Measurements from ENCODE around the gene ASIC2.

The ASIC2 gene

GRCh38 chr17:33292981-33293867, at the start of gene ASIC2:
Gene ASIC2 (minus strand): TSS chr17:33293295.
- no peak for DNase-seq (ENCODE audit: low spot score)
- TF ChIP-seq CTCF (IDR thresholded peaks at IDR 0.05; ENCODE audit: borderline replicate concordance, control extremely low read depth, extremely low read depth, insufficient read depth, missing control alignments), result no peak
- in situ Hi-C loops (cut with MboI; ENCODE audit: low sequenced_read_pairs, unreplicated experiment), result no loop called here

DNA sequence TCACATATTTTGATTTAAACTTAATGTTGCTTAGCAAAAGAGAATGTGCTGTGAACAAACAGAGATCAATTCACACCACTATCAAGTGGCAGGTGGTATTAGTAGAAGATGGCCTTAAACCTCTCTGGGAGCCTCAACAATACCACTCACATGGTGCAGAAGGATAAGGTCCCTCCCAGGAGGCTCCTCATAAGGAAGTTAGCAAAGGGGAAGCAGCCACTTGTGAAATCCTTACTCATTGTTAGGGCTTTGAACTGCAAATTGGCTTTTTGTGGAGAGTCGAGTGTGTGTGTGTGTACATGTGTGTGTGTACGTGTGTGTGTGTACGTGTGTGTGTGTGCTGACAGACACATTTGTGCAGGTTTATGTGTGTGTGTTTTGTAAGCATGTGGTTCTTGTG, 48.9 kb upstream of the ASIC2 start:
- in situ Hi-C loops (cut with MboI; ENCODE audit: low sequenced_read_pairs, unreplicated experiment), result no loop called here
- DNase-seq (ENCODE audit: low spot score), result no peak
- TF ChIP-seq CTCF (IDR thresholded peaks at IDR 0.05; ENCODE audit: borderline replicate concordance, control extremely low read depth, extremely low read depth, insufficient read depth, missing control alignments), result no peak

GRCh38 chr17:33338242-33338641, 45.1 kb upstream of the ASIC2 start:
- in situ Hi-C loops (cut with MboI; ENCODE audit: low sequenced_read_pairs, unreplicated experiment), result no loop called here
- no peak for TF ChIP-seq CTCF (IDR thresholded peaks at IDR 0.05; ENCODE audit: borderline replicate concordance, control extremely low read depth, extremely low read depth, insufficient read depth, missing control alignments)

GRCh38 chr17:33335491-33336173, 42.5 kb upstream of the ASIC2 start:
- TF ChIP-seq CTCF (IDR thresholded peaks at IDR 0.05; ENCODE audit: borderline replicate concordance, control extremely low read depth, extremely low read depth, insufficient read depth, missing control alignments), result no peak
- in situ Hi-C loops (cut with MboI; ENCODE audit: low sequenced_read_pairs, unreplicated experiment), result no loop called here
- no peak for DNase-seq (ENCODE audit: low spot score)

More at GRCh38 chr17:33338242-33338641, 45.1 kb upstream of the ASIC2 start:
- DNase-seq (ENCODE audit: low spot score), result no peak

- in situ Hi-C loops (cut with MboI; ENCODE audit: low sequenced_read_pairs, unreplicated experiment), result no loop called here
- no peak for DNase-seq (ENCODE audit: low spot score)
- TF ChIP-seq CTCF (IDR thresholded peaks at IDR 0.05; ENCODE audit: borderline replicate concordance, control extremely low read depth, extremely low read depth, insufficient read depth, missing control alignments), result no peak
These were observed 41.6 kb upstream of the ASIC2 start for GRCh38 chr17:33334703-33335102.

DNA sequence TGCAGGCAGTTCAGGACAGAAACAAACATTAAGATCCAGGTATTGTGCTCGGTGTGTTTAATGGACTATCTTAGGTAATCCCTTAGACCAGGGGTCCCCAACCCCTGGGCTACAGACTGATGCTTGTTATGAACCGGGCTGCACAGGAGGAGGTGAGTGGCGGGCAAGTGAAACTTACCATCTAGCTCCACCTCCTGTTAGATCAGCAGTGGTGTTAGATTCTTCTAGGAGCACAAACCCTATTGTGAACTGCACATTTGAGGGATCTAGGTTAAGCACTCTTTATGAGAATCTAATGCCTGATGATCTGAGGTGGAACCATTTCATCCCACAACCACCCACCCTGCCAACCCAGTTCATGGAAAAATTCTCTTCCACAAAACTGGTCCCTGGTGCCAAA, 37.8 kb upstream of the ASIC2 start:
- in situ Hi-C loops (cut with MboI; ENCODE audit: low sequenced_read_pairs, unreplicated experiment), result no loop called here
- no peak for TF ChIP-seq CTCF (IDR thresholded peaks at IDR 0.05; ENCODE audit: borderline replicate concordance, control extremely low read depth, extremely low read depth, insufficient read depth, missing control alignments)
- DNase-seq (ENCODE audit: low spot score), result no peak
